ENCODE measurements around the gene NOP16.

Gene NOP16

GRCh38 chr5:176388444-176389134 is at the start of gene NOP16, which contains the start of gene HIGD2A:
Gene NOP16, minus strand, starts transcription at chr5:176388598. Its CDS starts 59 bp downstream, at chr5:176388539.
Gene HIGD2A, plus strand, starts transcription at chr5:176388751. Its CDS starts 69 bp downstream, at chr5:176388820.
- DNase-seq, result peak; percentile 98

DNA sequence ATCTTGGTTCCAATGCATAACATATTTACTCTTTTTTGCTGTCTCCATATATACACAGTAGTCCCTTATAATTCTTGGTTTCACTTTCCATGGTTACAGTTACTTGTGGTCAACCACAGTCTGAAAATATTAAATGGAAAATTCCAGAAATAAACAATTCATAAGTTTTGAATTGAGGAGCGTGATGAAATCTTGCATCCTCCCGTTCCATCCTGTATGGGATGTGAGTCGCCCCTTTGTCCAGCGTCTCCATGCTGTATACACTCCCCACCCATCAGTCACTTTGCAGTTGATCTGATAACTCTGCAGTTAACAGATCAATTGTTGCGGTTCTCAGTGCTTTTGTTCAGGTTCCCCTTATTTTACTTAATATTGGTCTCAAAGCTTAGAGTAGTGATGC is 48.3 kb upstream of the NOP16 start:
- no peak for DNase-seq

- DNase-seq, result no peak
These were observed 44.3 kb upstream of the NOP16 start for GRCh38 chr5:176432707-176433106.

DNA sequence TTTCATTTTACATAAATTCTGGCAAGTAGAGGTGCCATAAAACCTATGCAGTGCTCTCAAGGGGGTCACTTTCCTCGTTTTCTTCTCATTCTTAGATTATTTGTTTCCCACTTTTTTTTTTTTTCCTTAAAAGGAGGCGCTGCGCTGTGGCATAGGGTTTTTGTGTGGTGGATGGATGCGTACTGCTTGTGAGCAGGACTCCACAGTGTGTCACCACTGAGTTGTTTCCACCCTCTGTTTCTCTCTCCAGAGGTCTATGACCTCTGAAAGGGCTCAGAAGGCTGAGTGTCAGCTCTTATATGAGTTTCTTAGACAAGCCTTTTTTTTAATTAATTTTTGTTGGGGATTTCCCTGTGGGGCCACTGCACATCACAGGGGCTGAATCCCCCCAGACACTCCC is 41.6 kb upstream of the NOP16 start:
- no peak for DNase-seq

- DNase-seq, result no peak
These were observed 39.6 kb upstream of the NOP16 start for GRCh38 chr5:176427971-176428370.

GRCh38 chr5:176426876-176427275 is 38.5 kb upstream of the NOP16 start:
- DNase-seq, result no peak

- no peak for DNase-seq
These were observed 37.4 kb upstream of the NOP16 start for GRCh38 chr5:176425791-176426190.

DNA sequence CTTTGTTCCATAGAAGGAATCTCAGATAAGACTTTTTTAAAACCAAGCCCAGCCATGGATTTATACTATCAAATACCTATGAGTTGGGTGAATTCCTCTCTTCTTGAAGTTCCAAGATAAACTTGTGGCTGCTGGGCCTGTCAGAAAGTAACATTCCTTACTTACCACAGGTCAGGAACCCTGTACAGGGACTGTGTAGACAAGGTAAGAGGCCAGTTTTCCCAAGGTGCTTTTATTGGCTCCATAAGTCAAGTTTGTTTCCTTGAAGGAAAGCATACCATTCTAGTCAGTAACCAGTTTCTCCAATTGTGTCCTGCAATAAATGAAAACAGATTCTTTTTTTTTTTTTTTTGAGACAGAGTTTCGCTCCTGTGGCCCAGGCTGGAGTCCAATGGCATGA is 36.7 kb upstream of the NOP16 start:
- DNase-seq, result no peak

DNA sequence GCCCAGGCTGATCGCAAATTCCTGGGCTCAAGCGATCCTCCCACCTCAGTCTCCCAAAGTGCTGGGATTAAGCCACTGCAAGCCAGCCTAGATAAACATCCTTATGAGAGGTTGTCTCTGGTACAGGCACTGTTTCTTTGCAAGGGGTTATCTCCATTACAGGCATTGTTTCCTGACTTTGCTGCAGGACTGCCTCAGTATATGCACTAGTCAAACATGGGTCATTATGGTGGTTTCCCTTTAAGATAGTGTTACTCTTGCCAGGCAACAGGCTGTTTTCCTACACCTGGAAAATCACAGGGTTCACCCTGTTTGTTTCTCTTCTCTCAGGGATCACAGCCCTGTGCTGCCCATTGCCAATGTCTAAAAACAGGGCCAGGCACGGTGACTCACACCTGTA is 35.8 kb upstream of the NOP16 start:
- DNase-seq, result no peak

- no peak for DNase-seq
These were observed 32.7 kb upstream of the NOP16 start for GRCh38 chr5:176420972-176421544.

DNA sequence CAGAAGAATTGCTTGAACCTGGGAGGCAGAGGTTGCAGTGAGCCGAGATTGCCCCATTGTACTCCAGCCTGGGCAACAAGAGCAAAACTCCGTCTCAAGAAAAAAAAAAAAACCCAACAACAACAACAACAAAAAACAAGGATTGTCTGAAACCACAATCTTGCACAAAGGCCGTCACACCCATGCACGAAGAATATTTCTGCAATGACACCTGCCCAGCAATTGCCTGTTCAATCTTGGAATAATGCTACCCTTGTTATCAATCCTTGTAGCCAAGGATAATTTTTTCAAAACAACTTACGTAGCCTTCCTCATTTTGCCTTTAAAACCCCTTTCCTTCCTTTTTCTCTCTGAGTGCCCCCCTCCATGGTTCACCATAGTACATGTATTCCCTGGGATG is 31.7 kb upstream of the NOP16 start:
- no peak for DNase-seq

GRCh38 chr5:176418251-176418650 is 29.9 kb upstream of the NOP16 start:
- DNase-seq, result no peak

- DNase-seq, result no peak
These were observed 28.6 kb upstream of the NOP16 start for GRCh38 chr5:176416965-176417364.

GRCh38 chr5:176415952-176416924 is 27.8 kb upstream of the NOP16 start, which contains the start of gene CLTB:
Gene CLTB, minus strand, starts transcription at chr5:176416539. Its CDS starts 176 bp downstream, at chr5:176416363.
- DNase-seq, result peak; percentile 89

- no peak for DNase-seq
These were observed 27.0 kb upstream of the NOP16 start for GRCh38 chr5:176415240-176415951.

- DNase-seq, result no peak
These were observed 26.3 kb upstream of the NOP16 start for GRCh38 chr5:176414704-176415103.

GRCh38 chr5:176413709-176414191 is 25.4 kb upstream of the NOP16 start:
- DNase-seq, result no peak

GRCh38 chr5:176413255-176413565 is 24.8 kb upstream of the NOP16 start:
- DNase-seq, result no peak

- no peak for DNase-seq
These were observed 24.3 kb upstream of the NOP16 start for GRCh38 chr5:176412517-176413254.

DNA sequence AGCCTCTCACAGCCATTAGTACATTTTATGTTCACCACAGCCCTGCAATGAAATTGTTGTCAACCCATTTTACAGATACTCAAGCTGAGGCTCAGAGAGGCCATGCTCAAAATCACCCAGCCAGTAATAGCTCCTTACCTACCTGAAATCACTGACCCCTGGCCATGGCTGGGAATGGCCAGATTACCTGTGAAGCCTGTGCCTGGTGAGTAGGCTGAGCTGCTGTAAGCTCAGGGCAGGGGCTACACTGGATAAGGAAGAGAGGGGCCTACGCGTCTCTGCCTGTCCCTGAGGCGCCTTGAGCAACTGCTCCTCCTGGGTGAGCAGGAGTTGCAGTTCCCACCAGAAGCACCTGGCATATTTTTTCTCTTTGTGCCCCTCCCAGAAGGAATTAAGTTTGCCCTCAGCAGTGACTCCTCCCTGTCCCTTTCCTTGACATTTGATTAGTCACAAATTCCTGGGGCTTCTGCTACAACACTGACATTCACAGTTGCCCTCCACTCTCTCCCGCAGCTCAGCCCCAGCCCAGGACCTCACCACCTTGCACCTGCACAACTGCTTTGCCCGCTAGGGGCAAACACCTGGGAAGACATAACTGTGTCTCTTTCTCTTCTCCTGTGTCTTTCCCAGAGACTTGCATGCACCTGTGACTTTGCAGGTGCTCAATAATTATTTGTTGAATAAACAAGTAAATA is 22.2 kb upstream of the NOP16 start:
- no peak for DNase-seq

DNA sequence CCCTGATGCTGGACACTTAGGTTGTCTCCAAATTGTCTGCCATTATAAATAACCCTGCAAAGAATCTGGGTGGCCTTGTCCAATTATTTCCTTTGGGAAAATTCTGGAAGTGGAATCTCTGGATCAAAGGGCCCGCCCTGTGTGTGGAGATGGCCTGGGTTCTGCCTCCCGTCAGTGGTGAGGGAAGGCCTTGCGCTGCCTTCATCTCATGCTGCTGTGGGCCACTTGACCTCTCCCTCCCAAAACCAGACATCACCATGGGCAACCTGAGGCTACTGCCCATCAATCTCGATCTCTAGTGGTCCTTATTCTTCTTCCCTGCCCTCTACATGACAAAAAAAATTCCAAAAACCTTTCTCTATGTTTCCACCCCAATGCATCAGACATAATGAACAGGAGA is 21.4 kb upstream of the NOP16 start:
- no peak for DNase-seq

Measured in GDM1 (cell line).